Measurements from ENCODE around the gene FILIP1L.
A peak's percentile ranks its signal among the peaks of the same experiment; 100 is the strongest.

Gene FILIP1L

DNA sequence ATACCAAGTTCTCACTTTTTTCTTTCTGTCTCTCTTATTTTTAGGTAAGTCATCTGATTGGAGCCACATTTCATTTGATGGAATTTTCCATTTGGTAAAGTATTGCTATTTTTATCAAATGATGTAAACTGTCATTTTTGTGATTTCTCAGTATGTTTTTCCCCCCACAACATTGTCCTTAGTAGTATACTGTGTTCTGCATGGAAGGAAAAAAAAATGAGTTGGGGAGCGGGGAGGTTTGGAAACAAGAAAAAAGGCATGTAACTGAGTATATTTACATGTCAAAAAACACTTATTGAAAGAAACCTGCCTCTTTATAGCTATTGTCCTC lies 104.2 kb downstream of the FILIP1L start:
- no peak for DNase-seq

- no peak for DNase-seq
These were observed 104.8 kb downstream of the FILIP1L start for GRCh38 chr3:100009276-100010086.

- DNase-seq: no peak
These were observed 106.1 kb downstream of the FILIP1L start for GRCh38 chr3:100008081-100008698.

- no peak for DNase-seq
These were observed 107.0 kb downstream of the FILIP1L start for GRCh38 chr3:100007313-100007712.

- no peak for DNase-seq
These were observed 107.6 kb downstream of the FILIP1L start for GRCh38 chr3:100006570-100007271.

- DNase-seq: no peak
These were observed 108.5 kb downstream of the FILIP1L start for GRCh38 chr3:100005665-100006393.

DNA sequence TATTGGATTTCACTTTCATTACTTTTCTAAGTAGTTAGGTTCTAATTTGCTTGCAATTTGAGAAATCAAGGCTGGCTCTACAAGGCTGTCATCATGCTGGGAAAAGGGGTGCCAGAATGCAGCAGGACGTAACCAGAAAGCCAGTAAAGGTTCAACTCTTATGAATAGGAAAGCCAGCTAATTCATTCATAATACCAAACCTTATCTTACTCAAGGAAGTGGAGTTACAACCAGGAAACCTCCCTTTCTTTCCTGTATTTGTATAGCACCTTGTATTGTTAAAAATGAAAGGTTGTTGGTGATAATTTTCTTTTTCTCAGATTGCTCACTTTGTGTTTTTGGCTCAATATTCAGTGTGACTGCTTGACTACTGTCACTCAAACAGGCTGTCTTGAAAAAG lies 109.4 kb downstream of the FILIP1L start:
- DNase-seq: no peak

- no peak for DNase-seq
These were observed 110.4 kb downstream of the FILIP1L start for GRCh38 chr3:100003609-100004503.

DNA sequence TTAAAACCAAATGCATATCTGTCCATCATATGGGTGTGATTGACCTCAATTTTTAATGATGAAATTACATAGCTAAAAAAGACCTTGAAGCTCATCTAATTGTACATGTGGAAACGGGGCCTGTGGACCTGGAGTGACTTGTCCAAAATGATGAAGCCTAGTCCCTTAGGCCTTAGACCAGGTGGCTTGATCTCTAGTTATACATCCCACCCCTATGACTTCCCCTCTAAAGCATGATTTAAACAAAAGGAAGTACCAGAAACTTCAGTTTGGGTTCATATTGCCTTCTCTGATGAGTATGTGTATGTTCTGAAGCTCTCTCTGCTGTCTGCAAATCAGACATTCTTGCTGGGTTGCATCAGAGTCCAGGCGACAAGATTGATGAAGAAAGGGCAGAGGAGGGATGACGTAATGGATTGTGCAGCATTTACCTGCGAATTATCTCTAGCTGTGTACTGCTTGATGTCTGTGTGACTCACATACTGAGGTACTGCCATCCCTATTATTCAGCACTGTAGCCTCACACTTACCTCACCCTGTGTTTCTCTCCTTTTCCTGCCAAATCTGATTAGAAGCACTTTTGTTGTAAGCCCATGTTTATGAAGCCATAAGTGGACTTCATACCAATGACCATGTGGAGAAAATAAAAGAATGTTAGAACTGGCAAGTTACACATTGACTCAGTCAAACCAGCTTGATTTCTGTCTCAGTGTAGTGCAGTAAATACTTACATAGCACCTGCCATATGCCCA lies 111.5 kb downstream of the FILIP1L start:
- peak in 1 of 51 donors; percentile 22 for DNase-seq

DNA sequence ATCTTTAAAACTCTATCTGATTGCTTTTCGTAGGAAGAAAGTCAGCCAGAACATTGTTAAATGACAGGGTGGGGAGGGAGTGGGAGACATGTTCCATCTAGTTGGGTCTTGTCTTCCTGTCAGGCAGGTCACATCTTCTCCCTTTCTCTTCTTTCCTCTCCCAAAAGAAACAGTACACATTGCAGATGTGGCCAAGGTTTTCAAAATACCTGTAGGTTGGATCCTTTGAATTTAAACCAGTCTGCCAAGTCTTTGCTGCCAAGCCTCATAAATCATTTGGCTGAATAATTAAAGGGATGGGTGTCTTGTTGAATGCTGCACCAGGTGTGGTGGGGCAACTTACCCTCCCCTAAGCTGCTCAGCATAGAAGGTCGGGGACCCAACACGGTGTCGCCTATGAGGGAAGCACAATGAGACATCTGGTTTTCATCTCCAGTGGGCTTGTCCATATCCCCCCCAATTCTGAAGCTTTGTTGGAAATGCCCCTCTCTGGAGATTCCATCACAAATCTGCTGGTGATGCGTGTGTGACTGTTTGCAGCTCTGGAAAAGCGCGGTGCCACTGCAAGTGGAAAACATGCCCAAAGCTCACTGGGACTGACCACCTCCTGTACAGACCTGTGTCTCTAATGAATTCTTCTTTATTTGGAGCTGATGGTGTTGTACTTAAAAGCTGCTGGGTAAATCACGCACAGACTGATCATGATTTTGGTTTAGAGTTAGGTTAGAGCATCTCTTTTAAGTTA lies 112.6 kb downstream of the FILIP1L start:
- no peak for DNase-seq

- no peak for DNase-seq
These were observed 113.2 kb downstream of the FILIP1L start for GRCh38 chr3:100001083-100001482.

- no peak for DNase-seq
These were observed 114.8 kb downstream of the FILIP1L start for GRCh38 chr3:99999536-99999935.

DNA sequence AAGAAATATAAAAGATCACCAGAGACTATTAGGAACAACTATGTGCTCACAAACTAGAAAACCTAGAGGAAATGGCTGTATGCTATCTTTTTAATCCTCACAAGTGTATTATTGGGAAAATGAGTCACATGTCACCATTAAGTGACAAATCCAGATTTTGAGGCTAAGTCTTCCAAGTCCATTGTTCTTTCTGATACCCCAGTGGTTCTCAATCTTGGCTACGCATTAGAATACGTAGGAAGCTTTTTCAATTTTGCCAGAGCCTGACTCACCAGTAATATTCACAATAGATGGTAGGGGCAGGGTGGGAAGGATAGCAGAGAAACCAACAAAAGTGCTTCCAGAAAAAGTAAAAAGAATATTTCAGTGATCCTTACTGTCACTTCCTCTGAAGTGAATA lies 117.0 kb downstream of the FILIP1L start:
- no peak for DNase-seq

- DNase-seq: no peak
These were observed 124.1 kb downstream of the FILIP1L start for GRCh38 chr3:99990179-99990578.

- DNase-seq: no peak
These were observed 129.6 kb downstream of the FILIP1L start for GRCh38 chr3:99984668-99985067.

DNA sequence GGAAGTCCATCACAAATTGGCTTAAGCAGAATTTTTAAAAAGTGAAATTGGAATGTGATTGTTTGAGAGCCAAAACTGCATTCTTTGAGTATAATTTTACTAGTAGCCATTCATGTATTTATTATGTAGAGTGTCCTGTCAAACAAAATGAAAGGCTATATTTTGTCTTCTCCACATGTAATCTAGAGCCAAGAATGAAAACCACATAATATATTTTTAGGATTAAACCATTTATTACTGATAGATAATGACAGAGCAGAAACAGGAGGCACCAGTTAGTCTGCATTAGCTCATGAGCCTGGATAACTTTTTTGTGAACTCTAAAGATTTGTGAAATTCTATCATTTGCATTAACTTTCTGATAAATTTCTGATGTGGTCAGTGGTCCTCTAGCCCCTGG lies 130.2 kb downstream of the FILIP1L start:
- DNase-seq: no peak

DNA sequence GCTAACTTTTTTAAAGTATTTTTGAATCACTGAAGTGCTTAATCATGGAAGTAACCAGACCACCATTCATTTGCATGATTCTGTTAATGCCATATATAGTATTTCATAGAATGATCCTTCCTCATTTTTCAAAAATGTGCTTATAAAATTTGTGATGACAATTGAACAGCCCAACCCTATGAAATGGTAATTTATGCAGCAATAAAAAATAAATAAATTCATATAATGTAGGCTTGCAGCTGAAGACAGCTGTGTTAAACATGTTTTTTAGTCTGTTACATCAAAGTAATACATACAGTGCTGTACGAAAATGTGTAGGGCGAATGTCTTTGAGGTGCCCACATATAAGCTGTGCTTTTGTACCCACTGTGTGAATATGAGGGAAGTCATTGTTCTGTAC lies 131.7 kb downstream of the FILIP1L start:
- no peak for DNase-seq

- DNase-seq: no peak
These were observed 133.2 kb downstream of the FILIP1L start for GRCh38 chr3:99981138-99981537.

DNA sequence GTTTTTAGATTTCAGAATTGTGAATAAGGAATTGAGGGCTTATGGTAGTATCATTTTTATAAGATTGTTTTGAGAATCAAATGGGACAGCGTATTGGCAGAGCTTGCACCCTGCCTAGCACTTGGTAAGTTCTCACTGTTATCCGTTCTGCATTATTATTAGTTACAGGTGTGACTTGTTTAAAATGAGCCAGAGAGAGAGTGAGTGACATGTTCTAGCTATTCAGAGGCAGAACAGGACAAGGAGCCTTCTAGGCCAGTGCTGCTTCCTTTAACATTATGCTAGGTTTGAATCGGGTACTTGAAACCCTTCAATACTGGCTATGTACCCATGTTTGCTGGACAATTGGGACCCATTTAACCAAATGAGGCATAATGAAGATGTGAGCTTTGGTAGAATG lies 133.7 kb downstream of the FILIP1L start:
- DNase-seq: no peak

DNA sequence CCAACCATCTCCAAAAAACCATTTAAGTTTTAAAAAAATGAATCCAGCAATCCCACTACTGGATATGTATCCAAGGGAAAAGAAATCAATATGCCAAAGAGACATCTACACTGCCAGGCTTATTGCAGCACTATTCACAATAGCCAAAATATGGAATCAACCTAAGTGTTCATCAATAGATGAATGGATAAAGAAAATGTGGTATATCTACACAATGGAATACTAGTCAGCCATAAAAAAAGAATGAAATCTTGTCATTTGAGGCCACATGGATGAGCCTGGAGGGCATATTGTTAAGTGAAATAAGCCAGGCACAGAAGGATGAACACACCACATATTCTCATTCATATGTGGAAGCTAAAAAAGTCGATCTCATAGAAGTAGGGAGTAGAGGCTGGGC lies 136.1 kb downstream of the FILIP1L start:
- no peak for DNase-seq

Measured in hypothalamus (tissue), 51 donors.